ENCODE results near the gene SENP3. TPM values are rescaled to one million over a fixed set of nuclear protein-coding genes. Genes with fewer than 3 reads are reported as not detected.
A peak's percentile ranks its signal among the peaks of the same experiment; 100 is the strongest.

Gene SENP3
- total RNA-seq, 6 experiments from 2014 or later: 12.3 to 33.9 (median 15.1) TPM

- WGBS (ENCODE audit: insufficient coverage, low coverage, low lambda C conversion rate, missing lambda C conversion rate): 56% methylated on average over 2 of the region's 3 CpGs
- TF ChIP-seq POLR2A (IDR thresholded peaks at IDR 0.05): no peak
- Histone ChIP-seq H3K36me3 (no peaks in the 10 kb centered on the region), H3K27ac (no peak overlapping the region), H3K4me1 (peaks cover 0 to 6% (median 0%) of the 10 kb centered on the region in 4 donors), H3K9me3 (no peaks in the 10 kb centered on the region), H3K4me3 (no peak overlapping the region), H3K27me3 (no peaks in the 10 kb centered on the region)
- ATAC-seq: no peak
- no peak for DNase-seq
- intact Hi-C loops (cut with DNase I): no loop called here
Measured at GRCh38 chr17:7538050-7538449, 23.7 kb upstream of the SENP3 start.

- no peaks in the 10 kb centered on the region for H3K27me3 ChIP-seq
- no peak for TF ChIP-seq CTCF (IDR thresholded peaks at IDR 0.05)
- no peak for TF ChIP-seq POLR2A (IDR thresholded peaks at IDR 0.05)
- no peak for DNase-seq
- H3K9me3 ChIP-seq: no peaks in the 10 kb centered on the region
- intact Hi-C loops (cut with DNase I): no loop called here
- H3K27ac ChIP-seq: no peak overlapping the region
- no peaks in the 10 kb centered on the region for H3K36me3 ChIP-seq
- 55% methylated on average over 7 of the region's 11 CpGs for WGBS (ENCODE audit: insufficient coverage, low coverage, low lambda C conversion rate, missing lambda C conversion rate)
- ATAC-seq: no peak
- H3K4me1 ChIP-seq: peaks cover 0 to 6% (median 0%) of the 10 kb centered on the region in 4 donors
- H3K4me3 ChIP-seq: no peak overlapping the region
Measured at GRCh38 chr17:7538891-7539545, 22.7 kb upstream of the SENP3 start.

- Histone ChIP-seq H3K4me3 (no peak overlapping the region), H3K27me3 (no peaks in the 10 kb centered on the region), H3K9me3 (no peaks in the 10 kb centered on the region), H3K27ac (no peak overlapping the region), H3K4me1 (peaks cover 0 to 6% (median 0%) of the 10 kb centered on the region in 4 donors), H3K36me3 (no peaks in the 10 kb centered on the region)
- TF ChIP-seq POLR2A (IDR thresholded peaks at IDR 0.05): no peak
- no peak for TF ChIP-seq CTCF (IDR thresholded peaks at IDR 0.05)
- intact Hi-C loops (cut with DNase I): no loop called here
- WGBS (ENCODE audit: insufficient coverage, low coverage, low lambda C conversion rate, missing lambda C conversion rate): 56% methylated on average over 7 of the region's 9 CpGs
- ATAC-seq (peak; percentile 47 to 69 (median 53)), DNase-seq (no peak)
Measured at GRCh38 chr17:7541074-7541621, 20.6 kb upstream of the SENP3 start.

GRCh38 chr17:7544911-7545310 is 16.8 kb upstream of the SENP3 start:
- TF ChIP-seq CTCF (IDR thresholded peaks at IDR 0.05) (no peak), POLR2A (IDR thresholded peaks at IDR 0.05) (no peak)
- peaks cover 0 to 10% (median 0%) of the 10 kb centered on the region in 4 donors for H3K4me1 ChIP-seq
- intact Hi-C loops (cut with DNase I): no loop called here
- H3K27ac ChIP-seq: no peak overlapping the region
- no peak overlapping the region for H3K4me3 ChIP-seq
- WGBS (ENCODE audit: insufficient coverage, low coverage, low lambda C conversion rate, missing lambda C conversion rate): 65% methylated on average over 6 of the region's 6 CpGs
- H3K27me3 ChIP-seq: no peaks in the 10 kb centered on the region
- no peaks in the 10 kb centered on the region for H3K36me3 ChIP-seq
- no peaks in the 10 kb centered on the region for H3K9me3 ChIP-seq
- no peak for ATAC-seq
- DNase-seq: no peak

- Histone ChIP-seq H3K27ac (peak within 1 kb of the TSS; percentile 53 to 70 (median 68)), H3K27me3 (no peaks in the 10 kb centered on the region), H3K4me1 (peaks cover 0 to 4% (median 0%) of the 10 kb centered on the region in 4 donors), H3K9me3 (no peaks in the 10 kb centered on the region), H3K36me3 (no peaks in the 10 kb centered on the region), H3K4me3 (peak within 1 kb of the TSS; percentile 55 to 71 (median 58))
- peak; percentile 82 to 85 (median 84) for ATAC-seq
- peak; percentile 69 to 75 (median 75) for DNase-seq
- TF ChIP-seq CTCF (IDR thresholded peaks at IDR 0.05): peak in 1 of 4 donors; percentile 11
- TF ChIP-seq POLR2A (IDR thresholded peaks at IDR 0.05): peak; percentile 47
- intact Hi-C loops (cut with DNase I): no loop called here
- 2% methylated on average over 11 of the region's 65 CpGs for WGBS (ENCODE audit: insufficient coverage, low coverage, low lambda C conversion rate, missing lambda C conversion rate)
Measured at GRCh38 chr17:7548585-7549400, 12.9 kb upstream of the SENP3 start, which contains the start of gene TNFSF12. Gene TNFSF12 (plus strand): TSS chr17:7549058. CDS start chr17:7549154, 96 bp downstream.

Data from right lobe of liver (tissue), 6 donors.